GM12891 (cell line): ENCODE results near the gene FILIP1L.

Source experiments
- PAX5 ChIP-seq: IDR thresholded peaks from 2 replicates; pipeline ENCODE4 v1.6.1; 2011; ENCODE audit warnings: low read length, moderate library complexity, mild to moderate bottlenecking; ENCODE audit not compliant: insufficient read depth, severe bottlenecking
- POLR2A ChIP-seq: IDR thresholded peaks from 2 replicates; pipeline ENCODE4 v1.6.1; 2011; ENCODE audit warnings: low read depth, low read length, control low read depth
- POLR2AphosphoS5 ChIP-seq: IDR thresholded peaks from 2 replicates; pipeline ENCODE4 v1.6.1; 2011; ENCODE audit warnings: low read depth, low read length, control low read depth
- POU2F2 ChIP-seq: IDR thresholded peaks from 2 replicates; pipeline ENCODE4 v1.6.1; 2011; ENCODE audit warnings: low read depth, mild to moderate bottlenecking, control low read depth, low read length, moderate library complexity
- SPI1 ChIP-seq: IDR thresholded peaks from 2 replicates; pipeline ENCODE4 v1.6.1; 2011; ENCODE audit warnings: low read depth, low read length, control low read depth
- TAF1 ChIP-seq: IDR thresholded peaks from 2 replicates; pipeline ENCODE4 v1.6.1; 2011; ENCODE audit warnings: low read depth, low read length, control low read depth

- TF ChIP-seq POLR2A (no peak), POLR2AphosphoS5 (no peak), TAF1 (no peak), POU2F2 (no peak), SPI1 (no peak), PAX5 (no peak)
Measured at GRCh38 chr3:99961756-99962515, 152.4 kb downstream of the FILIP1L start.
